Skeletal muscle satellite cell (primary cell): Measurements from ENCODE around the gene CCM2L. TPM values are rescaled to one million over a fixed set of nuclear protein-coding genes. Genes with fewer than 3 reads are reported as not detected.

ENCODE experiments used
- small RNA-seq: library from RNA; depleted of rRNA; stranded (forward); fragments of <200 nt; gene quantifications from one replicate; pipeline ENCODE3, GENCODE V24; 2012

The CCM2L gene

Small RNA genes within 50 kb of the gene (small RNA-seq; reads per million reads assigned to genes)
- gene RNA5SP481: not detected
- not detected for gene RNA5SP482
